GM13976 (cell line): ENCODE results near the gene SORBS1.

Source experiments
- DNase-seq: peaks from one replicate; pipeline ENCODE4 v3.0.0; 2012; ENCODE audit warnings: low spot score
- in situ Hi-C: fragments of 300-500 bp; cut with MboI; formaldehyde crosslinking; loops from one replicate; pipeline ENCODE4 v1.12.0; 2022; ENCODE audit warnings: low sequenced_read_pairs, mixed read lengths, inconsistent platforms; ENCODE audit not compliant: unreplicated experiment
- TF ChIP-seq, protein P1 (sequence below): IDR thresholded peaks from 2 replicates; pipeline ENCODE4 v1.5.1; 2012; ENCODE audit warnings: borderline replicate concordance, mild to moderate bottlenecking; ENCODE audit not compliant: insufficient read depth; ENCODE audit errors: extremely low read depth, missing control alignments, control extremely low read depth

Gene SORBS1

GRCh38 chr10:95363303-95363912 lies 197.8 kb downstream of the SORBS1 start:
- DNase-seq = peak; percentile 72
- TF ChIP-seq, protein P1, sequence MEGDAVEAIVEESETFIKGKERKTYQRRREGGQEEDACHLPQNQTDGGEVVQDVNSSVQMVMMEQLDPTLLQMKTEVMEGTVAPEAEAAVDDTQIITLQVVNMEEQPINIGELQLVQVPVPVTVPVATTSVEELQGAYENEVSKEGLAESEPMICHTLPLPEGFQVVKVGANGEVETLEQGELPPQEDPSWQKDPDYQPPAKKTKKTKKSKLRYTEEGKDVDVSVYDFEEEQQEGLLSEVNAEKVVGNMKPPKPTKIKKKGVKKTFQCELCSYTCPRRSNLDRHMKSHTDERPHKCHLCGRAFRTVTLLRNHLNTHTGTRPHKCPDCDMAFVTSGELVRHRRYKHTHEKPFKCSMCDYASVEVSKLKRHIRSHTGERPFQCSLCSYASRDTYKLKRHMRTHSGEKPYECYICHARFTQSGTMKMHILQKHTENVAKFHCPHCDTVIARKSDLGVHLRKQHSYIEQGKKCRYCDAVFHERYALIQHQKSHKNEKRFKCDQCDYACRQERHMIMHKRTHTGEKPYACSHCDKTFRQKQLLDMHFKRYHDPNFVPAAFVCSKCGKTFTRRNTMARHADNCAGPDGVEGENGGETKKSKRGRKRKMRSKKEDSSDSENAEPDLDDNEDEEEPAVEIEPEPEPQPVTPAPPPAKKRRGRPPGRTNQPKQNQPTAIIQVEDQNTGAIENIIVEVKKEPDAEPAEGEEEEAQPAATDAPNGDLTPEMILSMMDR = peak; percentile 85
- in situ Hi-C loops = loop anchor here (5.0 to 25.0 kb wide), 4 partner anchors 109 to 726 kb away; partner anchors contain the start of gene ACSM6

- in situ Hi-C loops = loop anchor here (5.0 to 25.0 kb wide), 4 partner anchors 105 to 723 kb away; partner anchors contain the start of gene ACSM6
- no peak for DNase-seq
- TF ChIP-seq, protein P1 = no peak
Observed at GRCh38 chr10:95360122-95360714, 201.0 kb downstream of the SORBS1 start.

- TF ChIP-seq, protein P1 = no peak
- in situ Hi-C loops = loop anchor here (25.0 kb wide), 1 partner anchor 722 kb away; no protein-coding TSS in a partner anchor
- DNase-seq = no peak
Observed at GRCh38 chr10:95359466-95359865, 201.7 kb downstream of the SORBS1 start.

GRCh38 chr10:95356190-95356955 lies 204.8 kb downstream of the SORBS1 start:
- DNase-seq = no peak
- TF ChIP-seq, protein P1 = no peak
- in situ Hi-C loops = loop anchor here (25.0 kb wide), 1 partner anchor 719 kb away; no protein-coding TSS in a partner anchor

- DNase-seq = no peak
- TF ChIP-seq, protein P1 = no peak
- in situ Hi-C loops = loop anchor here (25.0 kb wide), 1 partner anchor 718 kb away; no protein-coding TSS in a partner anchor
Observed at GRCh38 chr10:95355301-95355700, 205.9 kb downstream of the SORBS1 start.

- TF ChIP-seq, protein P1 = no peak
- no peak for DNase-seq
- in situ Hi-C loops = loop anchor here (25.0 kb wide), 1 partner anchor 717 kb away; no protein-coding TSS in a partner anchor
Observed at GRCh38 chr10:95354110-95354509, 207.1 kb downstream of the SORBS1 start.
